ENCODE data around the gene NAV2. TPM values are rescaled to one million over a fixed set of nuclear protein-coding genes. Genes with fewer than 3 reads are reported as not detected.

Gene NAV2
- polyA plus RNA-seq, 2 donors: 4.3 to 9.7 TPM

GRCh38 chr11:19975414-19975990, 262.9 kb downstream of the NAV2 start:
- H3K27ac ChIP-seq (ENCODE audit: low read depth in 2 of 2, low read length in 1 of 2): no peak overlapping the region
- H3K27me3 ChIP-seq (ENCODE audit: control insufficient read depth in 1 of 2, insufficient read depth in 2 of 2, low read length in 2 of 2): no peaks in the 10 kb centered on the region
- WGBS, 2 donors: 77 to 85% methylated on average over 7 of the region's 7 CpGs

GRCh38 chr11:19976281-19976941, 263.8 kb downstream of the NAV2 start:
- H3K36me3 ChIP-seq (ENCODE audit: control insufficient read depth in 2 of 2, insufficient read depth in 2 of 2, low read length in 1 of 2): no peaks in the 10 kb centered on the region
- H3K27ac ChIP-seq (ENCODE audit: low read depth in 2 of 2, low read length in 1 of 2): peak overlapping the region in 1 of 2 donors; percentile 20
- WGBS, 2 donors: 79 to 83% methylated on average over 7 of the region's 7 CpGs
- no peak overlapping the region for H3K4me3 ChIP-seq (ENCODE audit: low read depth in 1 of 2, low read length in 2 of 2)
- H3K9me3 ChIP-seq (ENCODE audit: control insufficient read depth in 2 of 2, insufficient read depth in 1 of 2, low read depth in 1 of 2, low read length in 1 of 2): no peaks in the 10 kb centered on the region
- peaks cover 2 to 3% of the 10 kb centered on the region in 2 donors for H3K4me1 ChIP-seq (ENCODE audit: control insufficient read depth in 2 of 2, insufficient read depth in 2 of 2, low read length in 1 of 2)
- H3K27me3 ChIP-seq (ENCODE audit: control insufficient read depth in 1 of 2, insufficient read depth in 2 of 2, low read length in 2 of 2): no peaks in the 10 kb centered on the region

More at GRCh38 chr11:19975414-19975990, 262.9 kb downstream of the NAV2 start:
- Histone ChIP-seq H3K4me3 (ENCODE audit: low read depth in 1 of 2, low read length in 2 of 2) (no peak overlapping the region), H3K36me3 (ENCODE audit: control insufficient read depth in 2 of 2, insufficient read depth in 2 of 2, low read length in 1 of 2) (no peaks in the 10 kb centered on the region), H3K4me1 (ENCODE audit: control insufficient read depth in 2 of 2, insufficient read depth in 2 of 2, low read length in 1 of 2) (peaks cover 2 to 3% of the 10 kb centered on the region in 2 donors), H3K9me3 (ENCODE audit: control insufficient read depth in 2 of 2, insufficient read depth in 1 of 2, low read depth in 1 of 2, low read length in 1 of 2) (no peaks in the 10 kb centered on the region)

GRCh38 chr11:19977941-19978340, 265.3 kb downstream of the NAV2 start:
- 88 to 89% methylated on average over 9 of the region's 9 CpGs for WGBS, 2 donors
- Histone ChIP-seq H3K27ac (ENCODE audit: low read depth in 2 of 2, low read length in 1 of 2) (peak overlapping the region; percentile 0 to 11), H3K4me1 (ENCODE audit: control insufficient read depth in 2 of 2, insufficient read depth in 2 of 2, low read length in 1 of 2) (peaks cover 2 to 3% of the 10 kb centered on the region in 2 donors), H3K4me3 (ENCODE audit: low read depth in 1 of 2, low read length in 2 of 2) (no peak overlapping the region), H3K9me3 (ENCODE audit: control insufficient read depth in 2 of 2, insufficient read depth in 1 of 2, low read depth in 1 of 2, low read length in 1 of 2) (no peaks in the 10 kb centered on the region), H3K36me3 (ENCODE audit: control insufficient read depth in 2 of 2, insufficient read depth in 2 of 2, low read length in 1 of 2) (no peaks in the 10 kb centered on the region), H3K27me3 (ENCODE audit: control insufficient read depth in 1 of 2, insufficient read depth in 2 of 2, low read length in 2 of 2) (no peaks in the 10 kb centered on the region)

- no peak overlapping the region for H3K4me3 ChIP-seq (ENCODE audit: low read depth in 1 of 2, low read length in 2 of 2)
- peaks cover 2 to 3% of the 10 kb centered on the region in 2 donors for H3K4me1 ChIP-seq (ENCODE audit: control insufficient read depth in 2 of 2, insufficient read depth in 2 of 2, low read length in 1 of 2)
- H3K27me3 ChIP-seq (ENCODE audit: control insufficient read depth in 1 of 2, insufficient read depth in 2 of 2, low read length in 2 of 2): no peaks in the 10 kb centered on the region
- no peaks in the 10 kb centered on the region for H3K9me3 ChIP-seq (ENCODE audit: control insufficient read depth in 2 of 2, insufficient read depth in 1 of 2, low read depth in 1 of 2, low read length in 1 of 2)
- H3K36me3 ChIP-seq (ENCODE audit: control insufficient read depth in 2 of 2, insufficient read depth in 2 of 2, low read length in 1 of 2): peaks cover 0 to 2% of the 10 kb centered on the region in 2 donors
- H3K27ac ChIP-seq (ENCODE audit: low read depth in 2 of 2, low read length in 1 of 2): peak overlapping the region; percentile 86 to 94
- WGBS, 2 donors: 46 to 57% methylated on average over 8 of the region's 8 CpGs
Measured at GRCh38 chr11:19978668-19979518, 266.3 kb downstream of the NAV2 start.

GRCh38 chr11:19979519-19979845, 266.8 kb downstream of the NAV2 start:
- H3K4me3 ChIP-seq (ENCODE audit: low read depth in 1 of 2, low read length in 2 of 2): no peak overlapping the region
- WGBS, 2 donors: 78 to 86% methylated on average over 5 of the region's 5 CpGs
- peaks cover 0 to 3% of the 10 kb centered on the region in 2 donors for H3K36me3 ChIP-seq (ENCODE audit: control insufficient read depth in 2 of 2, insufficient read depth in 2 of 2, low read length in 1 of 2)
- H3K27ac ChIP-seq (ENCODE audit: low read depth in 2 of 2, low read length in 1 of 2): peak overlapping the region; percentile 86 to 94
- no peaks in the 10 kb centered on the region for H3K27me3 ChIP-seq (ENCODE audit: control insufficient read depth in 1 of 2, insufficient read depth in 2 of 2, low read length in 2 of 2)
- H3K9me3 ChIP-seq (ENCODE audit: control insufficient read depth in 2 of 2, insufficient read depth in 1 of 2, low read depth in 1 of 2, low read length in 1 of 2): no peaks in the 10 kb centered on the region
- H3K4me1 ChIP-seq (ENCODE audit: control insufficient read depth in 2 of 2, insufficient read depth in 2 of 2, low read length in 1 of 2): peaks cover 2 to 7% of the 10 kb centered on the region in 2 donors

- Histone ChIP-seq H3K27ac (ENCODE audit: low read depth in 2 of 2, low read length in 1 of 2) (peak overlapping the region; percentile 52 to 86), H3K4me1 (ENCODE audit: control insufficient read depth in 2 of 2, insufficient read depth in 2 of 2, low read length in 1 of 2) (peaks cover 2 to 7% of the 10 kb centered on the region in 2 donors), H3K36me3 (ENCODE audit: control insufficient read depth in 2 of 2, insufficient read depth in 2 of 2, low read length in 1 of 2) (peaks cover 0 to 3% of the 10 kb centered on the region in 2 donors), H3K9me3 (ENCODE audit: control insufficient read depth in 2 of 2, insufficient read depth in 1 of 2, low read depth in 1 of 2, low read length in 1 of 2) (no peaks in the 10 kb centered on the region), H3K27me3 (ENCODE audit: control insufficient read depth in 1 of 2, insufficient read depth in 2 of 2, low read length in 2 of 2) (no peaks in the 10 kb centered on the region), H3K4me3 (ENCODE audit: low read depth in 1 of 2, low read length in 2 of 2) (no peak overlapping the region)
- 37 to 39% methylated on average over 1 of the region's 1 CpG for WGBS, 2 donors
Measured at GRCh38 chr11:19980388-19980787, 267.8 kb downstream of the NAV2 start.

GRCh38 chr11:19980957-19981669, 268.5 kb downstream of the NAV2 start:
- 56 to 61% methylated on average over 8 of the region's 8 CpGs for WGBS, 2 donors
- Histone ChIP-seq H3K27me3 (ENCODE audit: control insufficient read depth in 1 of 2, insufficient read depth in 2 of 2, low read length in 2 of 2) (no peaks in the 10 kb centered on the region), H3K4me1 (ENCODE audit: control insufficient read depth in 2 of 2, insufficient read depth in 2 of 2, low read length in 1 of 2) (peaks cover 2 to 7% of the 10 kb centered on the region in 2 donors), H3K27ac (ENCODE audit: low read depth in 2 of 2, low read length in 1 of 2) (peak overlapping the region in 1 of 2 donors; percentile 77), H3K9me3 (ENCODE audit: control insufficient read depth in 2 of 2, insufficient read depth in 1 of 2, low read depth in 1 of 2, low read length in 1 of 2) (no peaks in the 10 kb centered on the region), H3K36me3 (ENCODE audit: control insufficient read depth in 2 of 2, insufficient read depth in 2 of 2, low read length in 1 of 2) (peaks cover 0 to 3% of the 10 kb centered on the region in 2 donors), H3K4me3 (ENCODE audit: low read depth in 1 of 2, low read length in 2 of 2) (no peak overlapping the region)

GRCh38 chr11:19982774-19983495, 270.3 kb downstream of the NAV2 start:
- peaks cover 2 to 7% of the 10 kb centered on the region in 2 donors for H3K4me1 ChIP-seq (ENCODE audit: control insufficient read depth in 2 of 2, insufficient read depth in 2 of 2, low read length in 1 of 2)
- 82% methylated on average over 5 of the region's 5 CpGs for WGBS, 2 donors
- H3K27me3 ChIP-seq (ENCODE audit: control insufficient read depth in 1 of 2, insufficient read depth in 2 of 2, low read length in 2 of 2): no peaks in the 10 kb centered on the region
- H3K36me3 ChIP-seq (ENCODE audit: control insufficient read depth in 2 of 2, insufficient read depth in 2 of 2, low read length in 1 of 2): peaks cover 0 to 3% of the 10 kb centered on the region in 2 donors
- peak overlapping the region in 1 of 2 donors; percentile 19 for H3K27ac ChIP-seq (ENCODE audit: low read depth in 2 of 2, low read length in 1 of 2)
- H3K9me3 ChIP-seq (ENCODE audit: control insufficient read depth in 2 of 2, insufficient read depth in 1 of 2, low read depth in 1 of 2, low read length in 1 of 2): no peaks in the 10 kb centered on the region
- H3K4me3 ChIP-seq (ENCODE audit: low read depth in 1 of 2, low read length in 2 of 2): no peak overlapping the region

Measured in esophagus (tissue), 2 donors.